Vagina (tissue), 2 donors: ENCODE data around the gene PGLYRP3.

ENCODE experiments used
- POLR2AphosphoS5 ChIP-seq, 2 donors: sonication (generic); formaldehyde crosslinking; IDR thresholded peaks; one replicate each; pipeline ENCODE4 v1.9.0; 2017; ENCODE audit warnings: antibody characterized with exemption in 2 of 2, mild to moderate bottlenecking in 2 of 2, low read depth in 1 of 2; ENCODE audit not compliant: insufficient read depth in 1 of 2
- TF ChIP-seq, protein P1 (sequence below), 3 experiments: fragments of 450-650 bp in 2 of 3; fragments of 200-600 bp in 1 of 3; sonication (generic) in 1 of 3; IDR thresholded peaks; one replicate each; pipeline ENCODE4 v1.5.1; 2017 to 2019; ENCODE audit warnings: antibody characterized with exemption in 3 of 3, mild to moderate bottlenecking in 2 of 3, moderate library complexity in 2 of 3

DNA sequence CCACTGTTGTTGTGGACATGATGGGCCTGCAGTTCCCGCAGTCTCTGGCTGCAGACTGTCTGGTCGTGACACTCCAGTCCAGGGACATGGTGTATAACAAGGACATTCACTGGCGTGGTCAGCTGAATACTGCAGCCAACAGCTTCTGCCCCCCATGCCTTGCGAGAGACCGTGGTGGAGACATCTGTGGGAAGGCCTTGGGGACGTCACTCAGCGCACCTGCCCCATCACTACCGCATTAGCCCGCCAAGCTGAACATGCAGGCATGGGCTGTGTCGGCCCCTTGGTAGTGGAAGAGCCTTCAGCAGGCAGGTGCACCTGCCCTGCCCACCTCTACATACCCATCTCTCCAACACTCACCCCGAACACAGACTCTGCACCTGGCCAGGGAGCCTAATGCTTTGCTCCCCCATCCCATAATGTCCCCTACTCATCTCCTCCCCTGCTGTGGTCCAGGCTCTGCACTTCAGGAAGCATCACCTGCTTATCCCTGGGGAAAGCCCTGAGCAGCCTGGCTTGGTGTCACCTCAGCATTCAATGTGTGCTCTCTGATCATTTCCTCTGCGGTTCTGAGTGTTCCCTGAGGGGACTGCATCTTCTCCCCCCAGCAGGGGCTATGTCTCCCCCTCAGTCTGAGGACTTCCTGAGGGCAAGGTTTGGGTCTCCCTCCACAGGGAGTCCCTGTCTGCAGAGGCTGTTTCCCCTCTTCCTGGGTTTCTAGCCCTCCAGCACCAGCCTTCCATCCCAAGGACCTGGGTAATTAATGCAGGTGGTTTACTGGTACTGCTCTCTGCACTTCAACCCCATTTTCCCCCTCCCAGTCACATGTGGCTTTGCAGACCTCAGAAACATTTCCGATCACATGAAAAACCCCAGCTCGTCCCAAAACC is 32.7 kb upstream of the PGLYRP3 start:
- TF ChIP-seq, protein P1, sequence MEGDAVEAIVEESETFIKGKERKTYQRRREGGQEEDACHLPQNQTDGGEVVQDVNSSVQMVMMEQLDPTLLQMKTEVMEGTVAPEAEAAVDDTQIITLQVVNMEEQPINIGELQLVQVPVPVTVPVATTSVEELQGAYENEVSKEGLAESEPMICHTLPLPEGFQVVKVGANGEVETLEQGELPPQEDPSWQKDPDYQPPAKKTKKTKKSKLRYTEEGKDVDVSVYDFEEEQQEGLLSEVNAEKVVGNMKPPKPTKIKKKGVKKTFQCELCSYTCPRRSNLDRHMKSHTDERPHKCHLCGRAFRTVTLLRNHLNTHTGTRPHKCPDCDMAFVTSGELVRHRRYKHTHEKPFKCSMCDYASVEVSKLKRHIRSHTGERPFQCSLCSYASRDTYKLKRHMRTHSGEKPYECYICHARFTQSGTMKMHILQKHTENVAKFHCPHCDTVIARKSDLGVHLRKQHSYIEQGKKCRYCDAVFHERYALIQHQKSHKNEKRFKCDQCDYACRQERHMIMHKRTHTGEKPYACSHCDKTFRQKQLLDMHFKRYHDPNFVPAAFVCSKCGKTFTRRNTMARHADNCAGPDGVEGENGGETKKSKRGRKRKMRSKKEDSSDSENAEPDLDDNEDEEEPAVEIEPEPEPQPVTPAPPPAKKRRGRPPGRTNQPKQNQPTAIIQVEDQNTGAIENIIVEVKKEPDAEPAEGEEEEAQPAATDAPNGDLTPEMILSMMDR (IDR thresholded peaks at IDR 0.05), result no peak
- TF ChIP-seq POLR2AphosphoS5 (IDR thresholded peaks at IDR 0.05; ENCODE audit: insufficient read depth in 1 of 2, low read depth in 1 of 2), result no peak
